ENCODE measurements around the gene ACSM6. TPM values are rescaled to one million over a fixed set of nuclear protein-coding genes. Genes with fewer than 3 reads are reported as not detected.

ACSM6 gene
- total RNA-seq, 4 donors from 2014 or later, result 1.1 to 5.5 (median 3.0) TPM

GRCh38 chr10:95247881-95248583 is 54.0 kb downstream of the ACSM6 start:
- H3K4me1 ChIP-seq, result peaks cover 18% of the 10 kb centered on the region
- no peak for DNase-seq (ENCODE audit: low spot score in 2 of 2)
- no peak overlapping the region for H3K4me3 ChIP-seq
- WGBS, result 81% methylated on average over 7 of the region's 7 CpGs
- TF ChIP-seq EP300 (IDR thresholded peaks at IDR 0.05) (no peak), POLR2AphosphoS5 (IDR thresholded peaks at IDR 0.05) (no peak), CTCF (IDR thresholded peaks at IDR 0.05) (no peak), POLR2A (IDR thresholded peaks at IDR 0.05) (no peak)
- H3K9me3 ChIP-seq, result no peaks in the 10 kb centered on the region
- peaks cover 24% of the 10 kb centered on the region for H3K36me3 ChIP-seq
- no peaks in the 10 kb centered on the region for H3K27me3 ChIP-seq
- H3K27ac ChIP-seq, result no peak overlapping the region

GRCh38 chr10:95248989-95249388 is 55.0 kb downstream of the ACSM6 start:
- Histone ChIP-seq H3K9me3 (no peaks in the 10 kb centered on the region), H3K27me3 (no peaks in the 10 kb centered on the region), H3K4me1 (peaks cover 18% of the 10 kb centered on the region), H3K36me3 (peaks cover 23% of the 10 kb centered on the region), H3K4me3 (no peak overlapping the region), H3K27ac (no peak overlapping the region)
- DNase-seq (ENCODE audit: low spot score in 2 of 2), result no peak
- TF ChIP-seq POLR2A (IDR thresholded peaks at IDR 0.05) (no peak), CTCF (IDR thresholded peaks at IDR 0.05) (no peak), EP300 (IDR thresholded peaks at IDR 0.05) (no peak), POLR2AphosphoS5 (IDR thresholded peaks at IDR 0.05) (no peak)
- 57% methylated on average over 3 of the region's 3 CpGs for WGBS

- no peak for TF ChIP-seq EP300 (IDR thresholded peaks at IDR 0.05)
- no peak for TF ChIP-seq CTCF (IDR thresholded peaks at IDR 0.05)
- TF ChIP-seq POLR2AphosphoS5 (IDR thresholded peaks at IDR 0.05), result no peak
- no peak for TF ChIP-seq POLR2A (IDR thresholded peaks at IDR 0.05)
- Histone ChIP-seq H3K27ac (no peak overlapping the region), H3K4me1 (peaks cover 18% of the 10 kb centered on the region), H3K4me3 (no peak overlapping the region), H3K9me3 (no peaks in the 10 kb centered on the region), H3K36me3 (peaks cover 19% of the 10 kb centered on the region), H3K27me3 (no peaks in the 10 kb centered on the region)
- no peak for DNase-seq (ENCODE audit: low spot score in 2 of 2)
- WGBS, result 76% methylated on average over 3 of the region's 3 CpGs
Observed at GRCh38 chr10:95249467-95249866, 55.4 kb downstream of the ACSM6 start.

GRCh38 chr10:95250856-95251255 is 56.8 kb downstream of the ACSM6 start:
- TF ChIP-seq EP300 (IDR thresholded peaks at IDR 0.05), result no peak
- TF ChIP-seq CTCF (IDR thresholded peaks at IDR 0.05), result no peak
- TF ChIP-seq POLR2AphosphoS5 (IDR thresholded peaks at IDR 0.05), result no peak
- no peak for TF ChIP-seq POLR2A (IDR thresholded peaks at IDR 0.05)
- H3K4me3 ChIP-seq, result no peak overlapping the region
- no peaks in the 10 kb centered on the region for H3K27me3 ChIP-seq
- H3K36me3 ChIP-seq, result peaks cover 7% of the 10 kb centered on the region
- H3K27ac ChIP-seq, result no peak overlapping the region
- H3K4me1 ChIP-seq, result peaks cover 18% of the 10 kb centered on the region
- no peaks in the 10 kb centered on the region for H3K9me3 ChIP-seq
- WGBS, result 80% methylated on average over 4 of the region's 4 CpGs
- DNase-seq (ENCODE audit: low spot score in 2 of 2), result no peak

GRCh38 chr10:95253007-95253406 is 59.0 kb downstream of the ACSM6 start:
- DNase-seq (ENCODE audit: low spot score in 2 of 2), result no peak
- Histone ChIP-seq H3K36me3 (peaks cover 10% of the 10 kb centered on the region), H3K9me3 (no peaks in the 10 kb centered on the region), H3K27ac (no peak overlapping the region), H3K4me3 (no peak overlapping the region), H3K27me3 (no peaks in the 10 kb centered on the region), H3K4me1 (peaks cover 4% of the 10 kb centered on the region)
- WGBS, result 89% methylated on average over 2 of the region's 2 CpGs
- no peak for TF ChIP-seq POLR2AphosphoS5 (IDR thresholded peaks at IDR 0.05)
- no peak for TF ChIP-seq EP300 (IDR thresholded peaks at IDR 0.05)
- TF ChIP-seq POLR2A (IDR thresholded peaks at IDR 0.05), result no peak
- TF ChIP-seq CTCF (IDR thresholded peaks at IDR 0.05), result no peak
